Measurements from ENCODE around the gene TPRX1.
A peak's percentile ranks its signal among the peaks of the same experiment; 100 is the strongest.
"Not testable (repeated sequence)": the region's sequence is repeated elsewhere in the genome, so short reads cannot be mapped to it uniquely, and the experiment has no call there.

The TPRX1 gene, protein sequence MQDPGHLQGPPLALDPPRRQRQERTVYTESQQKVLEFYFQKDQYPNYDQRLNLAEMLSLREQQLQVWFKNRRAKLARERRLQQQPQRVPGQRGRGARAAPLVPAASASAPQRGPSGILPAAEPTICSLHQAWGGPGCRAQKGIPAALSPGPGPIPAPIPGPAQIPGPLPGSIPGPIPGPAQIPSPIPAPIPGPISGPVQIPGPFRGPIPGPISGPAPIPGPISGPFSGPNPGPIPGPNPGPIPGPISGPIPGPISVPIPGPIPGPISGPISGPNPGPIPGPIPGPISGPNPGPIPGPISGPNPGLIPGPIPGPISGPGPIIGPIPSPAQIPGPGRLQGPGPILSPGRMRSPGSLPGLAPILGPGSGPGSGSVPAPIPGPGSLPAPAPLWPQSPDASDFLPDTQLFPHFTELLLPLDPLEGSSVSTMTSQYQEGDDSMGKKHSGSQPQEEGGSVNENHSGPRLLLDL

DNA sequence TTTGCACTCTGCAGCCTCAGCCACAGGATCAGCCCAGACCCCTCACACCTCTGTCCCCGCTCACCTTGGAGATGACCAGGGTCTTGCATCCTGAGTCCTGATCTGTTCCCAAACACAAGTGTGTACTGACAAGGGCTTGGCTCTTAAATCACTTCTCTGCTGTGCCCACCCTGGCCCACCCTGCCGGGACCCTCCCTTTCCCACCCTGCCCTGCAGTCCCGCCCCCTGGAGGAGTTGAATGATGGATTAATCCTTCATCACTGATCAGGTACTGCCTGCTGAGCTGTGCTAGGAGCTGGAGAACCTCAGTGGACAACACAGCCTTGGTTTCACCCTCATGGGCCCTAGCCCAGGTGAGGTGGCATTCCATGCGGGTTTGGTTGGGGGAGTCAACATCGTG, at the start of gene TPRX1:
Gene TPRX1 (minus strand): TSS at position 101 of the 400 bp plus-strand sequence. CDS start 12 bp downstream, at position 89.
- not testable (repeated sequence) for H3K9me3 Mint-ChIP-seq, H3K27ac Mint-ChIP-seq, H3K4me1 Mint-ChIP-seq, H3K27me3 Mint-ChIP-seq, H3K36me3 Mint-ChIP-seq, H3K4me3 Mint-ChIP-seq

- peaks cover 27% of the 10 kb centered on the region for H3K4me1 Mint-ChIP-seq
- peaks cover 1% of the 10 kb centered on the region for H3K36me3 Mint-ChIP-seq
- no peaks in the 10 kb centered on the region for H3K9me3 Mint-ChIP-seq
- no peak overlapping the region for H3K27ac Mint-ChIP-seq
- H3K4me3 Mint-ChIP-seq, result no peak overlapping the region
- peaks cover 22% of the 10 kb centered on the region for H3K27me3 Mint-ChIP-seq
These were observed 48.7 kb upstream of the TPRX1 start for GRCh38 chr19:47853003-47853402.

DNA sequence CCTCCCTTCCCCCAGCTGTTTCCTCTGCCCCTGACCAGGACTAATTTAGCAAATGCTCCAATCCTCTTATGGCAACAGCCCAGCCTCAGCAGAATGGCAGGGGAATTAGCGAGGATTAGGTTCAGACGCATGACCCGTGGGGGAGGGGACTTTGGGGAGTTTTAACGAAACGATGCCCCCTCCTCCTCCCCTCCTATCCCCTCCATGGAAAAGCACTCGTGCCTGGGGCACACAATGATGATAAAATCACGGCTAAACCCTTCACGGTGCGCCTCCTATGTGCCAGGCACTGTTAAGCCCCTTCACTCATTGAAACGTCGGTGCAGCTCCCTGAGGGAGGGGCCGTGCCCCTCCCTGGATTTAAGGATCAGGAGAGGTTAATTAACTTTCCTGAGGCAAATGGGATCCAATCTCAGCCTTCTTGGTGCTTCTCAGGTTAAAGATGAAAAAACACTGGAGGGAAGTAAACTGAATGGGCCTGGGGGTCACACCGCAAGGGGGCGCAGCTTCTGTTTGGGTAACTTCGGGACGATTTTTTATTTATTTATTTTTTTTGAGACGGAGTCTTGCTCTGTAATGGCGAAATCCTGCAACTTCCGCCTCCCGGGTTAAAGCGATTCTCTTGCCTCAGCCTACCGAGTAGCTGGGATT, 44.6 kb upstream of the TPRX1 start:
- H3K9me3 Mint-ChIP-seq, result no peaks in the 10 kb centered on the region
- H3K4me3 Mint-ChIP-seq, result peak overlapping the region; percentile 19
- H3K27ac Mint-ChIP-seq, result no peak overlapping the region
- peaks cover 16% of the 10 kb centered on the region for H3K4me1 Mint-ChIP-seq
- H3K27me3 Mint-ChIP-seq, result peaks cover 30% of the 10 kb centered on the region
- peaks cover 1% of the 10 kb centered on the region for H3K36me3 Mint-ChIP-seq

- Mint-ChIP-seq H3K27me3 (peaks cover 31% of the 10 kb centered on the region), H3K27ac (no peak overlapping the region), H3K36me3 (peaks cover 1% of the 10 kb centered on the region), H3K9me3 (no peaks in the 10 kb centered on the region), H3K4me1 (peaks cover 13% of the 10 kb centered on the region), H3K4me3 (no peak overlapping the region)
These were observed 44.1 kb upstream of the TPRX1 start for GRCh38 chr19:47848425-47848822.

- H3K4me3 Mint-ChIP-seq, result no peak overlapping the region
- H3K4me1 Mint-ChIP-seq, result no peaks in the 10 kb centered on the region
- H3K27me3 Mint-ChIP-seq, result peaks cover 11% of the 10 kb centered on the region
- H3K9me3 Mint-ChIP-seq, result no peaks in the 10 kb centered on the region
- H3K27ac Mint-ChIP-seq, result no peak overlapping the region
- no peaks in the 10 kb centered on the region for H3K36me3 Mint-ChIP-seq
These were observed 38.6 kb upstream of the TPRX1 start for GRCh38 chr19:47842941-47843340.

DNA sequence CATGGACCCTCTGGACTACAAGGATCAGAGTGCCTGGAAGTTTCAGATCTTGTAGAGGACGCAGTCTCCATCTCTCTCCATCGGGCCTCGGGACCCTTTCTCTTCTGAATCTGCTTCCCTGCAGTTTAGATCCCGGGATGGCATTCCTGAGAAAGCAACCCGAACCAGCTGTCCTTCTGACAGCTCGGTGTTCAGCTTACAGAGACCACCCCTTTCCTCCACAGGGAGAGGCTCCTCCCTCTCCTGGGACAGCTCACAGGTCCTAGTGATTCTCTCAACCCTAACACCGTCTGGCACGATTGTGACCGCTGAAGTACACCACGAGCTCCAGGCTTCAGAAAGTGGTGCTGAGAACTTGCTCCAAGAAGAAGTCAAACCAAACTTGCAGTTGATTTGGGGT, 35.6 kb upstream of the TPRX1 start:
- no peak overlapping the region for H3K4me3 Mint-ChIP-seq
- H3K27me3 Mint-ChIP-seq, result peaks cover 5% of the 10 kb centered on the region
- H3K36me3 Mint-ChIP-seq, result no peaks in the 10 kb centered on the region
- no peaks in the 10 kb centered on the region for H3K9me3 Mint-ChIP-seq
- no peak overlapping the region for H3K27ac Mint-ChIP-seq
- no peaks in the 10 kb centered on the region for H3K4me1 Mint-ChIP-seq

DNA sequence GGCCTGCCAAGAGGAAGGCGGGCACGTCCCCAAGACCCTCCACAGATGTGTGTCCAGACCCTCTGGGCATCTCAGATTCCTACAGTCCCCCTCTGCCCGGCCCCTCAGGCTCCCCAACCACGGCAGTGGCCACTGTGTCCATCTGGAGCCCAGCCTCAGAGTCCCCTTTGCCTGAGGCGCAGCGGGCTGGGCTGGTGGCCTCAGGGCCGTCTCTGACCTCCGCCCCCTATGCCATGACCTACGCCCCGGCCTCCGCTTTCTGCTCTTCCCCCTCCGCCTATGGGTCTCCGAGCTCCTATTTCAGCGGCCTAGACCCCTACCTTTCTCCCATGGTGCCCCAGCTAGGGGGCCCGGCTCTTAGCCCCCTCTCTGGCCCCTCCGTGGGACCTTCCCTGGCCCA, 35.1 kb upstream of the TPRX1 start:
- Mint-ChIP-seq H3K27me3 (peaks cover 5% of the 10 kb centered on the region), H3K27ac (no peak overlapping the region), H3K4me3 (no peak overlapping the region), H3K36me3 (no peaks in the 10 kb centered on the region), H3K4me1 (no peaks in the 10 kb centered on the region), H3K9me3 (no peaks in the 10 kb centered on the region)

DNA sequence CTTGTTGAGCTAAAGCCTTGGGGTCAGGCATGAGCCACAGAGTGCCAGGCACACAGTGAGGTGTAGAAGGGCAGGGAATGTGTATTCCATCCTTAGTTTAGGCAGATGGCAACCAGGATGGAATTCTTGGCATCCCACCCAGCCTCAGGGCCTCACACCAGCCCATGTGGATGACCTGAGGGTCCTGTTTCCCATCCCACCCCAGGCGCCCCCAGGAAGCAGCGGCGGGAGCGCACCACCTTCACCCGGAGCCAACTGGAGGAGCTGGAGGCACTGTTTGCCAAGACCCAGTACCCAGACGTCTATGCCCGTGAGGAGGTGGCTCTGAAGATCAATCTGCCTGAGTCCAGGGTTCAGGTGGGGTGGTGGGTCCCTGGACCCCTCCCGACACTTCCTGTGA, 31.7 kb upstream of the TPRX1 start:
- Mint-ChIP-seq H3K9me3 (no peaks in the 10 kb centered on the region), H3K4me1 (no peaks in the 10 kb centered on the region), H3K4me3 (no peak overlapping the region), H3K27ac (no peak overlapping the region), H3K27me3 (no peaks in the 10 kb centered on the region), H3K36me3 (no peaks in the 10 kb centered on the region)

DNA sequence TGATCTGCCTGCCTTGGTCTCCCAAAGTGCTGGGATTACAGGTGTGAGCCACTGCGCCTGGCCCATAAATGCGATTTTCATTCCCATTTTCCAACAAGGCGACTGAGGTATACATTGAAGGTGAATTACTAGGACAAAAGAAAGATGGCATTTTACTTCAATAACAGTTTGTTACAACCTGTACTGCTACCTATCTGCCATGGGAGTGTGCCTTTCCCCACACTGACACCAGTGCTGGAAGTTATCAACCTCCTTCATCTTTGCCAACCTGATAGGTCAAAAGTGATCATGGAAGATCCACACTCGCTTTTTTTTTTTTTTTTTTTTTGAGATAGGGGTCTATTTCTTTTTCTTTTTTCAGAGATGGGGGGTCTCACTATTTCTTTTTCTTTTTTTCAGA, 28.4 kb upstream of the TPRX1 start:
- Mint-ChIP-seq H3K4me3 (no peak overlapping the region), H3K4me1 (no peaks in the 10 kb centered on the region)

GRCh38 chr19:47826800-47827199, 22.4 kb upstream of the TPRX1 start:
- H3K27me3 Mint-ChIP-seq, result peaks cover 2% of the 10 kb centered on the region
- no peaks in the 10 kb centered on the region for H3K9me3 Mint-ChIP-seq
- H3K27ac Mint-ChIP-seq, result no peak overlapping the region
- no peaks in the 10 kb centered on the region for H3K36me3 Mint-ChIP-seq
- H3K4me3 Mint-ChIP-seq, result no peak overlapping the region
- H3K4me1 Mint-ChIP-seq, result no peaks in the 10 kb centered on the region

More for the DNA sequence above, 28.4 kb upstream of the TPRX1 start:
- no peak overlapping the region for H3K27ac Mint-ChIP-seq
- no peaks in the 10 kb centered on the region for H3K27me3 Mint-ChIP-seq
- no peaks in the 10 kb centered on the region for H3K9me3 Mint-ChIP-seq
- H3K36me3 Mint-ChIP-seq, result no peaks in the 10 kb centered on the region

GRCh38 chr19:47824396-47824795, 20.0 kb upstream of the TPRX1 start:
- H3K4me1 Mint-ChIP-seq, result peaks cover 3% of the 10 kb centered on the region
- H3K9me3 Mint-ChIP-seq, result no peaks in the 10 kb centered on the region
- H3K27me3 Mint-ChIP-seq, result peaks cover 14% of the 10 kb centered on the region
- no peak overlapping the region for H3K27ac Mint-ChIP-seq
- H3K36me3 Mint-ChIP-seq, result no peaks in the 10 kb centered on the region
- no peak overlapping the region for H3K4me3 Mint-ChIP-seq

DNA sequence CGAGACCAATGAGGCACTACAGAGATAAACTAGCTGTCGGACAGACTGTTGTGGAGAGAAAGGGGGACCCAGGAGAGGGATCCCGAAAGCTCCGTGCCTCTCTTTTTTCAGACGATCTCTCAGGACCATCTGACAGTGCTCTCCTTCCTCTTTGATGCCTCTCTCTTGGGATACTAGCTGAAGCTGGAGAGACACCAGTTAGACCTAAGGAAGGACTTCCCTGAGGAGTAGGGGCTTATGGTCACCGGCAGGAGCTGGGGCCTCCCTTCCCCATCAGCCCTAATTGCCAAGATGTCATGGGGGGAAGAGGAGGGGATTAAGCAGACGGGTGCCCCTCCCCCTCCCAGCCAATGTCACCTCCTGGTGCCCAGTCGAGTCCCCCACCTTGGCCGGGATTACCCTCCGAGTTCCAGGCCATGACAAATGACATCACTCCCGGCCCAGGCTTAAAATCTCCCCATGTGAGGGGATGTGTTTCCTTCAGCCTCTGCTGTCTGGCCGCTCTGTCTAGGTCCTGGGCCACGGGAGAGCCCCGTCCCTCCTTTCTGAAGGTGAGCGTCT, 17.2 kb upstream of the TPRX1 start, which contains the start of gene CRX:
Gene CRX (plus strand): TSS at position 478 of the 561 bp plus-strand sequence. CDS start 12,507 bp downstream, outside the sequence.
- Mint-ChIP-seq H3K27ac (peak within 1 kb of the TSS; percentile 35), H3K36me3 (no peaks in the 10 kb centered on the region), H3K4me1 (peaks cover 3% of the 10 kb centered on the region), H3K9me3 (no peaks in the 10 kb centered on the region), H3K4me3 (no peak within 1 kb of the TSS), H3K27me3 (peaks cover 23% of the 10 kb centered on the region)

- Mint-ChIP-seq H3K27me3 (peaks cover 23% of the 10 kb centered on the region), H3K4me3 (no peak overlapping the region), H3K9me3 (no peaks in the 10 kb centered on the region), H3K4me1 (peaks cover 3% of the 10 kb centered on the region), H3K27ac (no peak overlapping the region), H3K36me3 (no peaks in the 10 kb centered on the region)
These were observed 16.1 kb upstream of the TPRX1 start for GRCh38 chr19:47820410-47820809.

DNA sequence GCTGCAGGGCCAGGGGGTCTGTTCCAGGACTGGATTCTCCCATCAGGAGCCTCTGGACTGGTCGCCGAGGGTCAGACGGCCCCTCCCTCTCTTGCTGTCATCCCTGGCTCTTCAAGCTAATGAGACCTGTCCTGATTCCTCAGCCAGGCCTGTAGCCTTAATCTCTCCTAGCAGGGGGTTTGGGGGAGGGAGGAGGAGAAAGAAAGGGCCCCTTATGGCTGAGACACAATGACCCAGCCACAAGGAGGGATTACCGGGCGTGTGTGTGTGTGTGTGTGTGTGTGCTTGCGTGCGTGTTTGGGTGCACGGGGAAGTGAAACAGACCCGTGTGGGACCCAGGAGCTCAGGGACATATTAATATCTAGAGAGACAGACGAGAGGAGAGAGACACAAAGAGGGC, 15.5 kb upstream of the TPRX1 start:
- Mint-ChIP-seq H3K27me3 (peaks cover 23% of the 10 kb centered on the region), H3K9me3 (no peaks in the 10 kb centered on the region), H3K4me3 (no peak overlapping the region), H3K4me1 (peaks cover 3% of the 10 kb centered on the region), H3K27ac (no peak overlapping the region), H3K36me3 (no peaks in the 10 kb centered on the region)

GRCh38 chr19:47818221-47818620, 13.9 kb upstream of the TPRX1 start:
- H3K4me1 Mint-ChIP-seq, H3K9me3 Mint-ChIP-seq, H3K36me3 Mint-ChIP-seq, H3K27ac Mint-ChIP-seq, H3K4me3 Mint-ChIP-seq: not testable (repeated sequence)
- H3K27me3 Mint-ChIP-seq, result peaks cover 23% of the 10 kb centered on the region

- H3K4me1 Mint-ChIP-seq, H3K36me3 Mint-ChIP-seq, H3K4me3 Mint-ChIP-seq, H3K27ac Mint-ChIP-seq, H3K9me3 Mint-ChIP-seq: not testable (repeated sequence)
- H3K27me3 Mint-ChIP-seq, result peaks cover 20% of the 10 kb centered on the region
These were observed 11.9 kb upstream of the TPRX1 start for GRCh38 chr19:47816270-47816669.
